K562 (cell line): ENCODE measurements around the gene HP1BP3. TPM values are rescaled to one million over a fixed set of nuclear protein-coding genes. Genes with fewer than 3 reads are reported as not detected.

ENCODE experiments used
- BCL6 ChIP-seq: fragments of 250-450 bp; sonication (Bioruptor Pico); IDR thresholded peaks from 2 replicates; pipeline ENCODE4 v1.4.0; 2020
- ELF1 ChIP-seq: fragments of 200-800 bp; sonication (Bioruptor generic); IDR thresholded peaks from 2 replicates; pipeline ENCODE4 v1.6.1; 2016; ENCODE audit warnings: missing genetic modification characterization, missing compliant biosample characterization
- MYBL2 ChIP-seq, 2 experiments: fragments of 450-650 bp in 1 of 2; sonication (generic) in 1 of 2; formaldehyde crosslinking in 1 of 2; IDR thresholded peaks; 2 replicates each; pipeline versions ENCODE4 v1.6.1 to v1.8.1; 2017 to 2022; ENCODE audit warnings: borderline replicate concordance in 1 of 2, inconsistent platforms in 1 of 2, low read depth in 1 of 2, mild to moderate bottlenecking in 1 of 2, missing genetic modification reagents in 1 of 2, moderate library complexity in 1 of 2
- ZNF174 ChIP-seq: fragments of 250-450 bp; sonication (Bioruptor Pico); IDR thresholded peaks from 2 replicates; pipeline ENCODE4 v1.4.0; 2020; ENCODE audit warnings: mild to moderate bottlenecking
- ZNF384 ChIP-seq: IDR thresholded peaks from 2 replicates; pipeline ENCODE4 v1.6.1; 2012; ENCODE audit warnings: low read depth, low read length, improper control_type of control experiment
- ZNF76 ChIP-seq: fragments of 250-450 bp; sonication (Bioruptor Pico); IDR thresholded peaks from 2 replicates; pipeline ENCODE4 v1.4.0; 2020; ENCODE audit warnings: mild to moderate bottlenecking, moderate library complexity, borderline replicate concordance
- ZNF77 ChIP-seq: fragments of 250-450 bp; sonication (Bioruptor Pico); IDR thresholded peaks from 2 replicates; pipeline ENCODE4 v1.5.0; 2020
- polyA plus RNA-seq, 8 experiments: library from polyadenylated mRNA; depleted of rRNA in 4 of 8; stranded (reverse) in 5 of 8; unstranded in 3 of 8; fragments of >200 nt; fragmentation: Nextera tagmentation in 2 of 8; fragmentation: Illumina TruSeq in 1 of 8; extraction: Ambion mirVana in 2 of 8; extraction: Trizol in 1 of 8; gene quantifications; 2 replicates each; pipeline versions ENCODE4 v1.2.1 to v1.2.3, GENCODE V29; 2011 to 2014; ENCODE audit warnings: inconsistent platforms in 1 of 8, missing spikeins in 1 of 8
- total RNA-seq, 7 experiments: library from RNA; depleted of rRNA in 6 of 7; stranded (reverse); fragments of >200 nt in 6 of 7; fragmentation: Illumina TruSeq in 2 of 7; extraction: Trizol in 2 of 7; gene quantifications; 2 replicates each; pipeline versions ENCODE4 v1.2.1 to v1.2.3, GENCODE V29; 2011 to 2021; ENCODE audit warnings: low replicate concordance in 1 of 7
- TF ChIP-seq, protein P1 (sequence below): fragments of 200-400 bp; formaldehyde crosslinking; IDR thresholded peaks from 2 replicates; pipeline ENCODE4 v1.6.1; 2017; ENCODE audit warnings: mild to moderate bottlenecking, low read depth, low read length, moderate library complexity
- TF ChIP-seq, protein P2 (sequence below): sonication (generic); formaldehyde crosslinking; IDR thresholded peaks from 2 replicates; pipeline ENCODE4 v1.8.1; 2023; ENCODE audit warnings: mild to moderate bottlenecking, missing genetic modification reagents
- TF ChIP-seq, protein P3 (sequence below): sonication (generic); formaldehyde crosslinking; IDR thresholded peaks from 2 replicates; pipeline ENCODE4 v1.8.0; 2022; ENCODE audit warnings: mild to moderate bottlenecking, missing genetic modification reagents

Gene HP1BP3
- total and polyA plus RNA-seq, 9 of the 15 experiments (the other 6 are each of a cell fraction or from before 2014, with no cell fraction given) = 57.3 to 513 (median 240) TPM

DNA sequence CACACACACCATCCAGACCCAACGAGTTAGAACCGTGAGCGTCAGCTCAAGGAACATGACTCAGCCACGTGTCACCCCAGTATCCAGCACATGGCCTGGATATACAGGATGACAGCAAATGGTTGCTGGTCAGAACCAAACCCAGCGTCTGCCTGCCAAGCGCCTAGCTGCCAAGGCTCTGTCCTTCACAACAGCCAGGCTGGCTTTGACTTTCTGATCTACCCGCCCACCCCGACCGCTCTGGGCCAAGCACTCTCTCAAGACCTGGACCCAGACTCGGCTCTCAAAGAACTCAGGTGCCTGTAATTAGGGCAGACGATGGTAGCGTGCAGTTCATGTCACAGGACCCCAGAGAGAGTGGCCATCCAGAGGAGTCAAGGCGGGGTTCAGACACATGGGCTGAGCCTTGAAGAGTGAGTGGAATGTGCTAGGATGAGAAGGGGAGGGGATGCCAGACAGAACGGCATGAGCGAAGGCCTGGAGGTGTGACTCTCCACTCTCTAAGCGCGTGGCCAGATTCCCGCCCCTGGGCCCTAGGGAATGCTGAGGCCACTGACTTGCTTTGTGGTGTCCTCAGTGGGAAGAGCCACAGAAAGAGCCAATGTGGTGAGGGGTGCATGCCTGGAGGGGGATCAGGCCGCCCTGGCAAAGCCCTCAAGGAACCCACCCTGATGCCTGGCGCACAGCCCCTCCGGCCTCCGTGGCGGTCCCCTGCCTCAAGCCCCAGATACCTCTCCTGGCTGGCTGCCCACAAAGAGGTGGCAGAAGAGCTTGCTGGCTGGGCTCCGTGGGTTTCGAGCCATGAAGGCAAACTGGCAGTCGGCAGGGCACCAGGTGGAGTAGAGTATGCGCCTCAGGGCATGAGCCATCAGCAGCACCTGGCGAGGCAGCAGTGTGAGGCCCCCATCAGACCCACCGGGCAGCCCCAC, 61.7 kb downstream of the HP1BP3 start (continued):
- TF ChIP-seq MYBL2 (IDR thresholded peaks at IDR 0.05; ENCODE audit: low read depth) = no peak
- peak; percentile 49; the same call in 1 of the 2 replicates for TF ChIP-seq MYBL2 (CRISPR knock-in tag; IDR thresholded peaks at IDR 0.05; ENCODE audit: borderline replicate concordance)
- TF ChIP-seq ZNF174 (CRISPR knock-in tag) = no peak
- TF ChIP-seq, protein P1, sequence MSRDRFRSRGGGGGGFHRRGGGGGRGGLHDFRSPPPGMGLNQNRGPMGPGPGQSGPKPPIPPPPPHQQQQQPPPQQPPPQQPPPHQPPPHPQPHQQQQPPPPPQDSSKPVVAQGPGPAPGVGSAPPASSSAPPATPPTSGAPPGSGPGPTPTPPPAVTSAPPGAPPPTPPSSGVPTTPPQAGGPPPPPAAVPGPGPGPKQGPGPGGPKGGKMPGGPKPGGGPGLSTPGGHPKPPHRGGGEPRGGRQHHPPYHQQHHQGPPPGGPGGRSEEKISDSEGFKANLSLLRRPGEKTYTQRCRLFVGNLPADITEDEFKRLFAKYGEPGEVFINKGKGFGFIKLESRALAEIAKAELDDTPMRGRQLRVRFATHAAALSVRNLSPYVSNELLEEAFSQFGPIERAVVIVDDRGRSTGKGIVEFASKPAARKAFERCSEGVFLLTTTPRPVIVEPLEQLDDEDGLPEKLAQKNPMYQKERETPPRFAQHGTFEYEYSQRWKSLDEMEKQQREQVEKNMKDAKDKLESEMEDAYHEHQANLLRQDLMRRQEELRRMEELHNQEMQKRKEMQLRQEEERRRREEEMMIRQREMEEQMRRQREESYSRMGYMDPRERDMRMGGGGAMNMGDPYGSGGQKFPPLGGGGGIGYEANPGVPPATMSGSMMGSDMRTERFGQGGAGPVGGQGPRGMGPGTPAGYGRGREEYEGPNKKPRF = no peak
- no peak for TF ChIP-seq ZNF384
- no peak for TF ChIP-seq ZNF76 (CRISPR knock-in tag)
- TF ChIP-seq ZNF77 (CRISPR knock-in tag) = no peak
- no peak for TF ChIP-seq BCL6 (CRISPR knock-in tag)
- TF ChIP-seq ELF1 (tag) = no peak
- TF ChIP-seq, protein P2, sequence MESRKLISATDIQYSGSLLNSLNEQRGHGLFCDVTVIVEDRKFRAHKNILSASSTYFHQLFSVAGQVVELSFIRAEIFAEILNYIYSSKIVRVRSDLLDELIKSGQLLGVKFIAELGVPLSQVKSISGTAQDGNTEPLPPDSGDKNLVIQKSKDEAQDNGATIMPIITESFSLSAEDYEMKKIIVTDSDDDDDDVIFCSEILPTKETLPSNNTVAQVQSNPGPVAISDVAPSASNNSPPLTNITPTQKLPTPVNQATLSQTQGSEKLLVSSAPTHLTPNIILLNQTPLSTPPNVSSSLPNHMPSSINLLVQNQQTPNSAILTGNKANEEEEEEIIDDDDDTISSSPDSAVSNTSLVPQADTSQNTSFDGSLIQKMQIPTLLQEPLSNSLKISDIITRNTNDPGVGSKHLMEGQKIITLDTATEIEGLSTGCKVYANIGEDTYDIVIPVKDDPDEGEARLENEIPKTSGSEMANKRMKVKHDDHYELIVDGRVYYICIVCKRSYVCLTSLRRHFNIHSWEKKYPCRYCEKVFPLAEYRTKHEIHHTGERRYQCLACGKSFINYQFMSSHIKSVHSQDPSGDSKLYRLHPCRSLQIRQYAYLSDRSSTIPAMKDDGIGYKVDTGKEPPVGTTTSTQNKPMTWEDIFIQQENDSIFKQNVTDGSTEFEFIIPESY (CRISPR knock-in tag) = peak; percentile 57; the same call in 1 of the 2 replicates
- TF ChIP-seq, protein P3, sequence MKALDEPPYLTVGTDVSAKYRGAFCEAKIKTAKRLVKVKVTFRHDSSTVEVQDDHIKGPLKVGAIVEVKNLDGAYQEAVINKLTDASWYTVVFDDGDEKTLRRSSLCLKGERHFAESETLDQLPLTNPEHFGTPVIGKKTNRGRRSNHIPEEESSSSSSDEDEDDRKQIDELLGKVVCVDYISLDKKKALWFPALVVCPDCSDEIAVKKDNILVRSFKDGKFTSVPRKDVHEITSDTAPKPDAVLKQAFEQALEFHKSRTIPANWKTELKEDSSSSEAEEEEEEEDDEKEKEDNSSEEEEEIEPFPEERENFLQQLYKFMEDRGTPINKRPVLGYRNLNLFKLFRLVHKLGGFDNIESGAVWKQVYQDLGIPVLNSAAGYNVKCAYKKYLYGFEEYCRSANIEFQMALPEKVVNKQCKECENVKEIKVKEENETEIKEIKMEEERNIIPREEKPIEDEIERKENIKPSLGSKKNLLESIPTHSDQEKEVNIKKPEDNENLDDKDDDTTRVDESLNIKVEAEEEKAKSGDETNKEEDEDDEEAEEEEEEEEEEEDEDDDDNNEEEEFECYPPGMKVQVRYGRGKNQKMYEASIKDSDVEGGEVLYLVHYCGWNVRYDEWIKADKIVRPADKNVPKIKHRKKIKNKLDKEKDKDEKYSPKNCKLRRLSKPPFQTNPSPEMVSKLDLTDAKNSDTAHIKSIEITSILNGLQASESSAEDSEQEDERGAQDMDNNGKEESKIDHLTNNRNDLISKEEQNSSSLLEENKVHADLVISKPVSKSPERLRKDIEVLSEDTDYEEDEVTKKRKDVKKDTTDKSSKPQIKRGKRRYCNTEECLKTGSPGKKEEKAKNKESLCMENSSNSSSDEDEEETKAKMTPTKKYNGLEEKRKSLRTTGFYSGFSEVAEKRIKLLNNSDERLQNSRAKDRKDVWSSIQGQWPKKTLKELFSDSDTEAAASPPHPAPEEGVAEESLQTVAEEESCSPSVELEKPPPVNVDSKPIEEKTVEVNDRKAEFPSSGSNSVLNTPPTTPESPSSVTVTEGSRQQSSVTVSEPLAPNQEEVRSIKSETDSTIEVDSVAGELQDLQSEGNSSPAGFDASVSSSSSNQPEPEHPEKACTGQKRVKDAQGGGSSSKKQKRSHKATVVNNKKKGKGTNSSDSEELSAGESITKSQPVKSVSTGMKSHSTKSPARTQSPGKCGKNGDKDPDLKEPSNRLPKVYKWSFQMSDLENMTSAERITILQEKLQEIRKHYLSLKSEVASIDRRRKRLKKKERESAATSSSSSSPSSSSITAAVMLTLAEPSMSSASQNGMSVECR (CRISPR knock-in tag) = no peak
